GM23248 (cell line): ENCODE measurements around the gene CRTC3.

Source experiments
- EZH2 ChIP-seq: fragments of 200-600 bp; sonication (generic); IDR thresholded peaks from 2 replicates; pipeline ENCODE4 v1.6.1; 2018; ENCODE audit warnings: antibody characterized with exemption, mild to moderate bottlenecking; ENCODE audit not compliant: insufficient read depth, poor library complexity, severe bottlenecking
- EZH2phosphoT487 ChIP-seq: fragments of 200-600 bp; sonication (generic); IDR thresholded peaks from 2 replicates; pipeline ENCODE4 v1.6.1; 2018; ENCODE audit warnings: antibody characterized with exemption, moderate library complexity, mild to moderate bottlenecking, low read depth; ENCODE audit not compliant: insufficient read depth

- TF ChIP-seq EZH2 (no peak), EZH2phosphoT487 (no peak)
Measured at GRCh38 chr15:90553248-90553745, 23.6 kb downstream of the CRTC3 start.
